Esophagus muscularis mucosa (tissue), 4 donors: ENCODE data around the gene CAMTA1.

Experiments used
- EP300 ChIP-seq: sonication (generic); formaldehyde crosslinking; IDR thresholded peaks from one replicate; pipeline ENCODE4 v1.6.1; 2017; ENCODE audit warnings: antibody characterized with exemption
- POLR2A ChIP-seq: fragments of 450-650 bp; IDR thresholded peaks from one replicate; pipeline ENCODE4 v1.6.1; 2017; ENCODE audit warnings: antibody characterized with exemption, moderate library complexity, mild to moderate bottlenecking, low read depth
- POLR2AphosphoS5 ChIP-seq, 2 donors: sonication (generic); formaldehyde crosslinking; IDR thresholded peaks; one replicate each; pipeline ENCODE4 v1.6.1; 2017; ENCODE audit warnings: antibody characterized with exemption in 2 of 2
- TF ChIP-seq, protein P1 (sequence below), 3 experiments: fragments of 200-600 bp in 2 of 3; fragments of 450-650 bp in 1 of 3; sonication (generic) in 2 of 3; IDR thresholded peaks; one replicate each; pipeline ENCODE4 v1.5.1; 2017 to 2019; ENCODE audit warnings: antibody characterized with exemption in 3 of 3, mild to moderate bottlenecking in 2 of 3, moderate library complexity in 1 of 3

DNA sequence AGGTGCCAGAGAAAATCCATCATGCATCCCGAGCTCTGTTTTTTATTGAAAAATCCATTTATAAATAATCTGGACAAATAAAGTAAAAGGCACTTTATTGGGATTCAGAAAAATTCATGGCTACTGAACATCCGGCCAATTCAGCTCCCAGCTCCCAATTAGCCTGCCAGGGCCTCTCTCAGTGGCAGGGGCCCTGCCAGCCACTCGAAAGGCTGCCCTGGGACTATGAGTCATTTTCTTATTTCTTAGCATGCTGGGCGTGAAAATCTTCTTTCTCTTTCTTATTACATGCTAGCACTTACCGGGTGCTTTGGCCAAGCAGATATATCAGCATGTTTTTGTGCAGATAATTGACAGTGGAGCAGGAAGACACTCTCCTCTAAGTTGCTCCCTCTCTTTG, 283.3 kb downstream of the CAMTA1 start:
- TF ChIP-seq, protein P1, sequence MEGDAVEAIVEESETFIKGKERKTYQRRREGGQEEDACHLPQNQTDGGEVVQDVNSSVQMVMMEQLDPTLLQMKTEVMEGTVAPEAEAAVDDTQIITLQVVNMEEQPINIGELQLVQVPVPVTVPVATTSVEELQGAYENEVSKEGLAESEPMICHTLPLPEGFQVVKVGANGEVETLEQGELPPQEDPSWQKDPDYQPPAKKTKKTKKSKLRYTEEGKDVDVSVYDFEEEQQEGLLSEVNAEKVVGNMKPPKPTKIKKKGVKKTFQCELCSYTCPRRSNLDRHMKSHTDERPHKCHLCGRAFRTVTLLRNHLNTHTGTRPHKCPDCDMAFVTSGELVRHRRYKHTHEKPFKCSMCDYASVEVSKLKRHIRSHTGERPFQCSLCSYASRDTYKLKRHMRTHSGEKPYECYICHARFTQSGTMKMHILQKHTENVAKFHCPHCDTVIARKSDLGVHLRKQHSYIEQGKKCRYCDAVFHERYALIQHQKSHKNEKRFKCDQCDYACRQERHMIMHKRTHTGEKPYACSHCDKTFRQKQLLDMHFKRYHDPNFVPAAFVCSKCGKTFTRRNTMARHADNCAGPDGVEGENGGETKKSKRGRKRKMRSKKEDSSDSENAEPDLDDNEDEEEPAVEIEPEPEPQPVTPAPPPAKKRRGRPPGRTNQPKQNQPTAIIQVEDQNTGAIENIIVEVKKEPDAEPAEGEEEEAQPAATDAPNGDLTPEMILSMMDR (IDR thresholded peaks at IDR 0.05): no peak
- no peak for TF ChIP-seq POLR2A
- TF ChIP-seq POLR2AphosphoS5 (IDR thresholded peaks at IDR 0.05): no peak
- TF ChIP-seq EP300: no peak
